Mesodermal cell (in vitro differentiated cells): ENCODE results near the gene MCRIP1. TPM values are rescaled to one million over a fixed set of nuclear protein-coding genes. Genes with fewer than 3 reads are reported as not detected.

Experiments
- H3K27ac ChIP-seq: 2 replicates; pipeline ENCODE4 v1.7.0; 2013; ENCODE audit warnings: mild to moderate bottlenecking, low read depth, low read length, moderate library complexity; ENCODE audit not compliant: severe bottlenecking
- H3K36me3 ChIP-seq: 2 replicates; pipeline ENCODE4 v1.7.1; 2013; ENCODE audit warnings: mild to moderate bottlenecking, low read length, moderate library complexity; ENCODE audit not compliant: control insufficient read depth, insufficient read depth
- H3K4me1 ChIP-seq: one replicate; pipeline ENCODE4 v1.7.1; 2013; ENCODE audit warnings: mild to moderate bottlenecking, low read length; ENCODE audit not compliant: insufficient read depth, control insufficient read depth, poor library complexity, severe bottlenecking
- H3K4me3 ChIP-seq: 2 replicates; pipeline ENCODE4 v1.7.0; 2013; ENCODE audit warnings: low read length, control low read depth, mild to moderate bottlenecking; ENCODE audit not compliant: insufficient read depth, poor library complexity, severe bottlenecking; ENCODE audit errors: extremely low read depth
- H3K9me3 ChIP-seq: 2 replicates; pipeline ENCODE4 v1.7.1; 2013; ENCODE audit warnings: mild to moderate bottlenecking, low read length, moderate library complexity; ENCODE audit not compliant: control insufficient read depth
- WGBS, 2 experiments: methylation state at CpG; one replicate each; pipeline ENCODE4 v1.1.5; 2013; ENCODE audit warnings: missing lambda C conversion rate in 2 of 2; ENCODE audit not compliant: insufficient coverage in 2 of 2; 5-methylcytosine and 5-hydroxymethylcytosine counted together
- polyA plus RNA-seq, 2 experiments: library from polyadenylated mRNA; stranded (reverse); fragments of 50-300 nt; gene quantifications; one replicate each; pipeline ENCODE4 v1.2.3, GENCODE V29; 2013

The MCRIP1 gene, protein sequence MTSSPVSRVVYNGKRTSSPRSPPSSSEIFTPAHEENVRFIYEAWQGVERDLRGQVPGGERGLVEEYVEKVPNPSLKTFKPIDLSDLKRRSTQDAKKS
- 155 TPM for polyA plus RNA-seq (2013, experiment 1 of 2)
- polyA plus RNA-seq (2013, experiment 2 of 2) = 127 TPM

DNA sequence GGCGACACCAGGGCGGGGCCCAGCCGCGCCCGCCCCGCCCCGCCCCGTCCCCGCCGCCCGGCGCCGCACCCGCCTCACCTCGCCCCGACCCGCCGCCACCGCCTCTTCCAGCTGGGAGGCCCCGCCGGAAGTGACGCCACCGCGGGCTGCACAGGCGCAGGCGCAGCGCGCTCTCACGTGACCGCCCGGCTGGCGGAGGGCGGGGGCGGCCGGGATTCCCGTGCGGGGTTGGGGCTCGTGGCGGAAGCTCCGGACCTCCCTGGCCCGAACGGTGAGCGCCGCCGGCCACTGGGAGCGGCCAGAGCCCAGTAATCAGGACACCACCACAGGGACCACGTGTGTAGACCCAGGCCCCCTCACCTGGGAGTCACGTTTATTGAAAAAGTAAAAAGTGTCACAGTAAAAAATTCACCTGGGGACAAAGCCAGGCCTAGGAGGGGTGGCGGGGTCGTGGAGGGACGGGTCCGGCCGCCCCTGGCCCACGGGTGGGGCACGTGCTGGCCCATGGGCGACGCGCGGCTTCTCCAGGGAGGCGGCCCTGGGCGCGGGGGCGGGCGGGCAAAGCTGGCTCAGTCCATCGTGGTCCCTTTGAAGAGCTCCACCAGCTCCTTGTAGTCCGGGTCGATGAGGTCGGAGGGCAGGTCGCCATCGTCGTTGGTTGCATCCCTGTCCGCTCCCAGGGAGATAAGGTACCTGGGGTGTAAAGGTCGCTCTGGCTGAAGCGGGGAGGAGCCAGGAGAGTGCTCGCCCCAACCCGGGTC is at the start of gene MCRIP1:
MCRIP1 (minus strand) TSS at position 132 of the 761 bp plus-strand sequence. CDS start 8,785 bp downstream, outside the sequence.
- Histone ChIP-seq H3K27ac (peak within 1 kb of the TSS; percentile 92), H3K4me3 (peak within 1 kb of the TSS; percentile 77), H3K9me3 (no peaks in the 10 kb centered on the region), H3K36me3 (peaks cover 5% of the 10 kb centered on the region), H3K4me1 (no peaks in the 10 kb centered on the region)
- 1 to 2% methylated on average over 46 to 52 of the region's 76 CpGs for WGBS, 2 experiments

DNA sequence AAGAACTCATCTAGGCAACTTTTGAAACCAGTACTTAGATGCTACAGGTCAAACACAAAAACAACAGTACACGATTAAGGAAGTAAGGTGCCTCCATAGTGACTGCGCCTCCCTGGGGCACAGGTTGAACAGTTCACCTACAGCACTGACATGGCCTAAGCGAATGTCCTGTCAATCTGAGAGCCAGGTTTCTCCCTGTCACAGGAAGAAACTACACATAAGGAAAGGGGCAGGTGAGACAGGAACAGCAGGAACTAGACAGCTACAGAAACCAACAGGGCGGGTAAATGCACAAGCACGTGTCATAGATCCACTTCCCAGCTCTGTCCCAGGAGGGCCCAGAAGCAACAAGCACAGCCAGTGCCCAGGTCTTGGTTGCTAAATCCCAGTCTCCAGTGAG is 46.0 kb upstream of the MCRIP1 start:
- H3K36me3 ChIP-seq = peaks cover 67% of the 10 kb centered on the region
- no peaks in the 10 kb centered on the region for H3K4me1 ChIP-seq
- 96 to 100% methylated on average over 4 to 5 of the region's 5 CpGs for WGBS, 2 experiments
- H3K27ac ChIP-seq = no peak overlapping the region
- H3K4me3 ChIP-seq = no peak overlapping the region
- H3K9me3 ChIP-seq = no peaks in the 10 kb centered on the region

DNA sequence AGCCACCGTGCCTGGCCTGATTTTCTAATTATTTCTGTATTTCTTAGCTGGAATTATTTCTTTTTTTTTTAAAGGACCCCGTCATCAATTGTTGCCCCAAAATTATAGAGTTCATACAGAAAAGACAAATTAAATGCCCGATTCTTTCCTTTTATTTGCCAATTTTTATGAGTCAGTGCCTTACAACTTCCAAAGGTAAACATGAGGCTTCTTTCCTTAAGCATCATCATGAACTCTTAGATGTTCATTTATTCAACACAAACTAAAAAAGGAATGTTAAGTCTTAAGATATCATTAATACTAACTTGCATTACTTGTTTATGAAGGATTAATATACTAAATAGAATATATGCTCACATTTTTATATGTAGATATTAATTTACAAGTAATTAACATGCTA is 45.2 kb upstream of the MCRIP1 start:
- H3K9me3 ChIP-seq = no peaks in the 10 kb centered on the region

DNA sequence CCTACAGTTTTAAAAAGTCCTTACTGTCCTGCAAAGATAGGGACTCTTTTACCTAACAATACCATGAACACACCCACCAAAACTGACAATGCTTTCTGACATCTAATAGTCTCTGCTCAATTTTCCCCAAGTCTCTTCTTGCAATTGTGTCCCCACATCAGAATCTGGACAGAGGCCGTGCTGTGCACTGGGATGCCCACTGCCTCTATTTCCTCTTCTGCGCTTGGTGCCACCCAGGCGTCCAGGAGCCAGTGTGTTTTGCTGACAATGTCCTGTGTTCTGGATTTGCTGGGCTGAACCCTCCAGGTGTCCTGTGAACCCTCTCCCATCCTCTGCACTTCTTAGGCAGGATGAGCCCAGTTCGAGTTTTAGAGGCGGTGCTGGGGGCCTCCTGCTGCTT is 44.5 kb upstream of the MCRIP1 start:
- H3K4me1 ChIP-seq = no peaks in the 10 kb centered on the region
- H3K36me3 ChIP-seq = peaks cover 51% of the 10 kb centered on the region
- no peak overlapping the region for H3K4me3 ChIP-seq
- no peak overlapping the region for H3K27ac ChIP-seq
- 87 to 96% methylated on average over 3 of the region's 5 CpGs for WGBS, 2 experiments
- H3K9me3 ChIP-seq = no peaks in the 10 kb centered on the region

More for the DNA sequence above, 45.2 kb upstream of the MCRIP1 start:
- WGBS, 2 experiments = 100% methylated on average over 1 of the region's 3 CpGs; no CpG with 5 or more reads in 1 of the 2 experiments
- Histone ChIP-seq H3K4me3 (no peak overlapping the region), H3K36me3 (peaks cover 58% of the 10 kb centered on the region), H3K4me1 (no peaks in the 10 kb centered on the region), H3K27ac (no peak overlapping the region)

DNA sequence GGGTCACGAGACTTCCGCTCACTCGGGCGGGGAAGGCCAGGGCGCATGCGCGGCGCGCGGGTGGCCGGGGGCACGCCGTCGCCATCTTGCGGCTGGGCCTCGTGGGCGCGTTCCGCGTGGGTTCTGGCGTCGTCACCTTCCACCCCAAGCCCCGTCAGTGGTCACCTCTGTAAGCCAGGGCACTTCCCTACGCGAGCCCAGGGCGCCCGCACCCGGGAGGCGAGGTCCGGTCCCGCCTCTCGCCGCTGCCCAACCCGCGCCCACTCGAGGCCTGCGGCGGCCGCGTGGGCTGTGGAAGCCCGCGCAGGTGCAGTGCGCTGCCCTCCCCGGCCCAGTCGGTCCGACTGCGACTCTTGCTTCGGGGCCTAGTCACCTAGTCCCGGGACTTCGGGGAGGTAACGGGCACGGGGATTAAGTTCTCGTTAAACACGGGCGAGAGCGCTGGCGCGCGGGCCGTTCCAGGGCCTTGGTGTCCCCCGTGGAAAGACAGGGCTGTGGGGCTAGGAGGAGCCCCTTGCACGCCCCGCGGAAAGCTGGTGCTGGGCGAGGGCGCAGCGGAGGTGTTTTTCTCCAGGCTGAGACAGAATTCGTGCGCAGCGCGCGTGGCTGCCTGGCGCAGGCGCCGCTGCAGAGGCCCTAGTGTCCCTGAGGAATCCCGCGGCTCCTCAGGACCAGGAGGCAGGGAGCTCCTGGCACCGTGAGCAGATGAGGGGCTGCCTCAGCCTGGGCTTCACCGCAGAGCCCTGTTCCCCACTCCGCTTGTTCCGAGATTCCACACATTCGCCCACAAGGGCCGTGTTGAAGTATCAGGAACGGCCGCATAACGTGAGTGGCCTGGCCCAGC is 38.5 kb upstream of the MCRIP1 start:
- peaks cover 33% of the 10 kb centered on the region for H3K36me3 ChIP-seq
- H3K9me3 ChIP-seq = no peaks in the 10 kb centered on the region
- peak overlapping the region; percentile 93 for H3K27ac ChIP-seq
- peaks cover 28% of the 10 kb centered on the region for H3K4me1 ChIP-seq
- 7% methylated on average over 68 to 83 of the region's 86 CpGs for WGBS, 2 experiments
- peak overlapping the region; percentile 86 for H3K4me3 ChIP-seq

DNA sequence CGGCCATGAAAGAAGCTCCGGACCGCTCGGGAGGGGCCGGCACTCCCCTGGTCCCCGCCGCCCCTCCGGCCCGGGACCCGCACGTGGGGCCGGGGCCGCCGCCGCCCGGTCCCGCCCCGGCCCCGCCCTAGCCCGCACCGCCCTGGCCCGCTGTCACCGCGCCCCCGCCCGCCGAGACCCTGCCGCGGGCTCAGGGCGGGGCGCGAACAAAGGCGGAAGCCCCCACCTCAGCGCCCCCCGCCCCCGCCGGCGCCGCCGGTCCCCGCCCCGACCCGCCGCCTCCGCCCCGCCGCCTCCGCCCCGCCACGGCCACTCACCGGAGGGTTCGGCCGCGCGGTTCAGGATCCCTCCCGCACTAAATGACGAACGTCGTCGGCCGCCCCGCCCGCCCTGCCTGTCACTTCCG is 37.9 kb upstream of the MCRIP1 start, which contains the start of gene ARHGDIA:
ARHGDIA (minus strand) TSS at position 357 of the 406 bp plus-strand sequence. CDS start 1,407 bp downstream, outside the sequence.
- Histone ChIP-seq H3K9me3 (no peaks in the 10 kb centered on the region), H3K27ac (peak within 1 kb of the TSS; percentile 93), H3K4me1 (peaks cover 32% of the 10 kb centered on the region), H3K4me3 (peak within 1 kb of the TSS; percentile 86), H3K36me3 (peaks cover 38% of the 10 kb centered on the region)
- 0% methylated on average over 35 to 38 of the region's 64 CpGs for WGBS, 2 experiments

DNA sequence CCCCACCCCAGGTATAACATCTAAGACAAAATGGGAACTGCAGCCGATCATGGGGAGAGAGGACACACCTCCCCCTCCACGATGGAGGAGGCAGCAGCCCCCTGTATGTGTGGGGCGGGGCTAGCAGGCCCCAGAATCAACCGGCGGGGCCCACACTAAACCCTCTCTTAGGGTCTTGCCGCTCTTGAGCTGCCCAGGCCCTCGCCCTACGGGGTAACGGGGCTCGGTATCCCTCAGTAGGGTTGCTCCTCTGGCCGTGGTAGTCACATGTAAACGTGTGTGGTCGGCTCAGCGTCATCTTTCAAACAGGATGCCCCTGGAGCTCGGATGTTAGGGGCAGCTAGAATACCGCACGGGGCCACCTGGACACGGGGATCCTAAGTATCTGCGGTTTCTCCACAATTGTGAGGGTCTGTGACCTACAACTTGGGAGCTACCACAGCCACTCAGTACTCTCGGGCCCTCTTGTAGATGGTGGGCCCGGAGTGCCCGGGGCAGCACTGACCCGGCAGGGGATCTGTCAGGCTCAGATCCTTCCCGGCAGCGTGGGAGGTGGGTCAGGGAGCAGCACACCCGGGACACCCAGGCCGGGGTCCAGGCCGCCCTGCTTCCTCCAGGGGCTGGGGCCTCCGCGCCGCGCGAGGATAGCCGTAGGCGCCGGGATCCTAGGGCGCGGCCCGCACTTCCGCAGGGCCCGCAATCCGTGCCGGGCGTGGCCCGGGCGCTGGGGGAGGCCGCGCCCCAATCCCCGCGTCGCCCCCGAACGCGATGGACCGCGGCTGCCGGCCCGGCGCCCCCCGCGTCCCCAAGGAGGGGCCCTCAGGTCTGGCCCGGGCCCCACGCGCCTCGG is 37.3 kb upstream of the MCRIP1 start:
- H3K36me3 ChIP-seq = peaks cover 44% of the 10 kb centered on the region
- no peaks in the 10 kb centered on the region for H3K9me3 ChIP-seq
- peak overlapping the region; percentile 82 for H3K27ac ChIP-seq
- peaks cover 37% of the 10 kb centered on the region for H3K4me1 ChIP-seq
- 1% methylated on average over 57 to 59 of the region's 65 CpGs for WGBS, 2 experiments
- peak overlapping the region; percentile 86 for H3K4me3 ChIP-seq

DNA sequence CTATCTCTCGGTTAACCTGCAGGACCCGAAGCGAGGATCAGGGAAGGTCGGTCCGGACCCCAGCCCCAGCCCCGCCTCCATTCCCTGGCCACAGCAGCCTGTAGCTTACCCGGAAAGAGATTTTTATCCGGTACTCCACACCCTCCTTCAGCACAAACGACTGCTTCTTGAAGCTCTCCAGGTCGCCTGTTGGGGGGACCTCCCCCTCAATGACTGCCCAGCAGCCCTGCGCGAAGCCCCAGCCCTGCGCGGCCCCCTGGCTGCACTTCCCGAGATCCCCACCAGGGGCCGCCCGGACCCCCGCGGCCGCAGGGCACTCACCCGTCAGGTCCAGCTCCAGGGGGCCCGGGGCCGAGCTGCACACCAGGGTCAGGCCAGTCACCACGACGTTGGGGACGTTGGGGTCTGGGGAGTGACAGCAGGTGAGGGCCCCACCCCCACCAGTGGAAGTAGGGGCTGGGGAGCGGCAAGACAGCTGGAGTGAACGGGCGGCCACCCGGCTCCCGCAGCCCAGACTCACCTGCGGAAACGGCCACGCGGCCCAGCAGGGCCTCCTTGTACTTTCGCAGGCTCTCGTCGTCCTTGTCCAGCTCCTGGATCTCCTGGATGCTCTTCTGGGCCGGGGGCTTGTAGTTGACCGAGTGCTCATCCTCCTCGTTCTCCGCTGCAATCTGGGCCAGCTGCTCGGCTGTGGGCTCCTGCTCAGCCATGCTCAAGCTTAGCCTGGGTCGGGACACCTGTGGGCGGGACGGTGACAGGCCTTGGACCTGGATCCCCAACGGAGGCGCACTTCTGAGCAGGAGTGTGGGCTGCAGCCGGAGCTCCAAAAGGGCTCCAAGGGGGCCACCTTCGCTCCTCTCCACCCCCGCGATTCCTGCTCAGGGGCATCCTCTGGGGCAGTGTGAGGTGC is 36.4 kb upstream of the MCRIP1 start:
- WGBS, 2 experiments = 43 to 52% methylated on average over 38 to 49 of the region's 52 CpGs
- peaks cover 41% of the 10 kb centered on the region for H3K4me1 ChIP-seq
- peak overlapping the region; percentile 86 for H3K4me3 ChIP-seq
- peaks cover 53% of the 10 kb centered on the region for H3K36me3 ChIP-seq
- peak overlapping the region; percentile 82 for H3K27ac ChIP-seq
- H3K9me3 ChIP-seq = no peaks in the 10 kb centered on the region

DNA sequence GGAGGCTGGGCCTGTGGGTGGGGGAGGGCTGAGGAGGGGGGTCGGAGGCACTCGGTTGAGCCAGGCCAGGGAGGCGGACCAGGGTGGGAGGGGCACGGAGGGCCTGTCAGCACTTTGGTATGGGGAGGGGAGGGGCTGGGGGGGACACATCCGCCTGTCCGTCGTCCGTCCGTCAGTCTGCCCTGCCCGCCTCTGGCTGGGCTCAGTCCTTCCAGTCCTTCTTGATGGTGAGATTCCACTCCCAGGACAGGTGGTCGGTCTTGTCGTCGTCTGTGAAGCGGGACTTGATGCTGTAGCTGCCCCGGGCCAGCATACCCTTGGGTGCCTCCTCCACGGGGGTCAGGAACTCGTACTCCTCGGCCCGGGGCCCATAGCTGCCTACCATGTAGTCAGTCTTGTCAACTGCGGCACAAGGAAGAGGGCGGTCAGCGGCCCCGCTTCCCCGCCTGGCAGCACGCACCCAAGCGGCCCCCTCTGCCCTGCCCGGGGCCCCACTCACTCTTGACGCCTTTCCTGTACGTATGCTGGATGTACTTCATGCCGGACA is 35.7 kb upstream of the MCRIP1 start:
- Histone ChIP-seq H3K4me1 (peaks cover 41% of the 10 kb centered on the region), H3K9me3 (no peaks in the 10 kb centered on the region), H3K27ac (peak overlapping the region; percentile 82), H3K36me3 (peaks cover 60% of the 10 kb centered on the region), H3K4me3 (no peak overlapping the region)
- 68 to 82% methylated on average over 24 to 30 of the region's 30 CpGs for WGBS, 2 experiments
